GM12891 (cell line): Measurements from ENCODE around the gene MYLK4.

ENCODE experiments used
- DNase-seq: peaks from one replicate; pipeline ENCODE4 v3.0.0; 2011; ENCODE audit warnings: low spot score; ENCODE audit not compliant: insufficient read length
- FAIRE-seq: peaks from 2 replicates; lab custom pipeline; 2011; peaks lifted over from hg19 to GRCh38; lab: Jason Lieb, UNC
- PAX5 ChIP-seq: IDR thresholded peaks from 2 replicates; pipeline ENCODE4 v1.6.1; 2011; ENCODE audit warnings: low read length, moderate library complexity, mild to moderate bottlenecking; ENCODE audit not compliant: insufficient read depth, severe bottlenecking
- POLR2A ChIP-seq: IDR thresholded peaks from 2 replicates; pipeline ENCODE4 v1.6.1; 2011; ENCODE audit warnings: low read depth, low read length, control low read depth
- POLR2AphosphoS5 ChIP-seq: IDR thresholded peaks from 2 replicates; pipeline ENCODE4 v1.6.1; 2011; ENCODE audit warnings: low read depth, low read length, control low read depth
- POU2F2 ChIP-seq: IDR thresholded peaks from 2 replicates; pipeline ENCODE4 v1.6.1; 2011; ENCODE audit warnings: low read depth, mild to moderate bottlenecking, control low read depth, low read length, moderate library complexity
- SPI1 ChIP-seq: IDR thresholded peaks from 2 replicates; pipeline ENCODE4 v1.6.1; 2011; ENCODE audit warnings: low read depth, low read length, control low read depth
- TAF1 ChIP-seq: IDR thresholded peaks from 2 replicates; pipeline ENCODE4 v1.6.1; 2011; ENCODE audit warnings: low read depth, low read length, control low read depth

The MYLK4 gene

DNA sequence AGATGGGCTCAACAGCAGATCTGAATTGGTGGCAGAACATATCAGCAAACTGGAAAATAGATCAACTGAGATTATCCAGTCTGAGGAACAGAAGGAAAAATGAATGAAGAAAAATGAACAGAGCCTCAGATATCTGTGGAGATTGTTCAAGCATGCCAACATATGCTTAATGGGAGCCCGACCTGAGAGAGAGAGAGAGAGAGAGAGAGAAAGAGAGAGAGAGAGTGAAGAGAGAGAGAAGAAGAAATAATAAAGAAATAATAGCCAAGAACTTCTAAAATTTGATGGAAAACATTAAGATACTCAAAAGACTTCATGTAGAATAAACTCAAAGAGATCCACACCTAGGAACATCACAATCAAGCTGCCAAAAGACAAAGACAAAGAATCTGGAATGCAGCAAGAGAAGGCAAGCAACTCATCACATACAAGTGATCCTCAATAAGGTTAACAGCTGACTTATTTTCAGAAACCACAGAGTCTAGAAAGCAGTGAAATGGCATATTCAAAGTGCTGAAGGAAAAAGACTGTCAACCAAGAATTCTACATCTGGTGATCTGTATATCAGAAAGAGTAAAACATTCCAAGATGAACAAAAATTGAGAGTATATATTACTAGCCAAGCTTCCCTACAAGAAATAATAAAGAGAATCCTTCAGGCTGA is 97.2 kb downstream of the MYLK4 start:
- FAIRE-seq (no peak), DNase-seq (no peak)
- TF ChIP-seq PAX5: no peak
- no peak for TF ChIP-seq SPI1

DNA sequence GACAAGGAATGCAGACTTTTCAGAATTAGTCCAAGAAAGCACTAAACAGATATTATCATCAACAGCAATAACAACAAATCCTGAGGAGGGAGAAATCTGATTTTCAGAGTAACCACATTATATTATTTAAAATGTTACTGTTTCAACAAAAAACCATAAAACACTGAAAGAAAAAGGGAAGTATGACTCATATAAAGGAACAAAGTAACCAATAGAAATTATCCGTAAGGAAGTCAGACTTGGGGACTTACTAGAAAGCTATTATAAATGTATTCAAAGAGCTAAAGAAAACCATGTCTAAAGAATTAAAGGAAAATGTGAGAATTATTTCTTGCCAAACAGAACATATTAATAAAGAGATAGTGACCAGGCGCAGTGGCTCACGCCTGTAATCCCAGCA is 98.1 kb downstream of the MYLK4 start:
- FAIRE-seq: no peak
- TF ChIP-seq POU2F2 (no peak), POLR2AphosphoS5 (no peak), SPI1 (no peak), POLR2A (no peak), TAF1 (no peak), PAX5 (no peak)
- no peak for DNase-seq

DNA sequence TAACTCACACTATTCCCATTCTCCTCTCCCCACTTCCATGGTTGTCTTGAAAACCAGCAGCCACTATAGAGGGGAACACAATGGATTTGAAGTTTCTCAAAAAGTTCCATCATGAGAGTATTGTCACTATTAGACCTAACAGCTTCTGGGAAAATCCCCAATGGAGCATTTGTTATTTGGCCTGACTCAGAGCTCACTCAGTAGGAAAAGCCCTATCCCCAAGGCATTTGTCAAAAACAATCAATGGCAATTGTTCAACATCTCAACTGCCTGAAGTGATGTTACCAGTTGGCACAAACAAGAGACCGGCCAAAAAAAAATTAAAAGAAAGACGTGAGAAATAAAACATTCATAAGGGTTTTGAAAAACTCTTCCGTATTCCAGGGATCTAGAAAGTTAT is 98.8 kb downstream of the MYLK4 start:
- FAIRE-seq: no peak
- no peak for DNase-seq
- no peak for TF ChIP-seq PAX5
- TF ChIP-seq POU2F2: no peak
- no peak for TF ChIP-seq POLR2A
- no peak for TF ChIP-seq POLR2AphosphoS5
- TF ChIP-seq SPI1: no peak
- TF ChIP-seq TAF1: no peak

DNA sequence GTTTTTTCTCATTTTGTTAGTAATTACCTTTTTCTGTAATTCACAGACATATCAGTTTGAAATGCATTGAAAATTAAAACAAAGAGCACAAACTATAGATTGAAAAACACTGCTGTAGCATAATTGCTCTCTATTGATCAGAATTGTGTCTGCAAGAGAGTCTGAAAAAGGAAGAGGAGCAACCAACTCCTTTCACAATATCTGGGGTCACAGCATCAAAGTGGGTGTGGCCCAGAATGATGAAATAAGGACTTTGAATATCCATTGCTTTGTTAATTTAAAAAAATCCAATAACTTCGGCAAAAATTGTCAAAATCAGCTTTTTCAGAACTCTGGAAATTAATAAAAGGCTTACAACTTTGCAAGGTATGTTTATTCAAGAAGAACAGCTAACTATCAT is 99.2 kb downstream of the MYLK4 start:
- no peak for DNase-seq
- no peak for FAIRE-seq
- TF ChIP-seq TAF1: no peak
- TF ChIP-seq POLR2AphosphoS5: no peak
- TF ChIP-seq PAX5: no peak
- no peak for TF ChIP-seq POLR2A
- no peak for TF ChIP-seq POU2F2
- TF ChIP-seq SPI1: no peak

DNA sequence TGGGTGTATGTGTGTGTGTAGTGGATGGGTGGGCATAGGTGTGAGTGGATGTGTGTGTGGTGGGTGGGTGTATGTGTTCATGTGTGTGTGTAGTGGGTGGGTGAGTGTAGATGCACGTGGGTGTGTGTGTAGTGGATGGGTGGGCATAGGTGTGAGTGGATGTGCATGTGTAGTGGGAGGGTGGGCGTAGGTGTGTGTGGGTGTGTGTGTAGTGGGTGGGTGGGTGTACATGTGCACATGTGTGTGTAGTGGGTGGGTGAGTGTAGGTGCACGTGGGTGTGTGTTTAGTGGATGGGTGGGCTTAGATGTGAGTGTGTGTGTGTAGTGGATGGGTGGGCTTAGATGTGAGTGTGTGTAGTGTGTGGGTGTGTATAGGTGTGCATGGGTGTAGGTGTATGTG is 104.4 kb downstream of the MYLK4 start:
- no peak for DNase-seq
- FAIRE-seq: peak; percentile 68
- TF ChIP-seq TAF1 (no peak), POLR2A (no peak), SPI1 (no peak), PAX5 (no peak), POLR2AphosphoS5 (no peak), POU2F2 (no peak)

DNA sequence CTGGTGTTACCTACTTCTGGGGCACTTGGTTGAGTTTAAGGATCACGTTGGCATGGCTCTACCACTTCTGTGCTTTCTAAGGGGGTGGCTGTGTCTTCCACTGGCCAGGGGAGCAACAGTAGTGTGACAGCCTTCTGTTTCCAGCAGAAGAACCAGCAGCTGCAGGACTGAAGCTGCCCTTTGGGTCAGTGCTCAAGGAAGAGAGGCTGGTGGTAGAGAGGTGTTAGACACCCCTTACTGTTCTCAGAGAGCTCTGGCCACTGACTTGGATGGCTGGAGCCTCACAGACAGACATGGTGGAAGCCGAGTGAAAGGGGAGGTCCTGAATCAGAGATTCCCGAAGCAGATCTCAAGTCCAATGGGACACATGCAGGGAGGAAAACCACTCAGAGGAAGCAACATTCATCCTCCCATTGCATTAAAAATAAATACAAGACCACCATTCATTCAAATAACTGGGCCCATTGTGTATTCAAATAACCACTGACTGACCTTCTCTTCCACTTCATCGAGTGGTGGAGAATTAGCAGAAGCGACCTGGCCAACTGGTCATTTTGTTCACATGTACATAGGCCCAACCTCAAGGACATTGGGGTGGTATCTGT is 106.7 kb downstream of the MYLK4 start:
- TF ChIP-seq TAF1 (no peak), POU2F2 (no peak), SPI1 (no peak), POLR2A (no peak), POLR2AphosphoS5 (no peak), PAX5 (no peak)
- DNase-seq (no peak), FAIRE-seq (no peak)

DNA sequence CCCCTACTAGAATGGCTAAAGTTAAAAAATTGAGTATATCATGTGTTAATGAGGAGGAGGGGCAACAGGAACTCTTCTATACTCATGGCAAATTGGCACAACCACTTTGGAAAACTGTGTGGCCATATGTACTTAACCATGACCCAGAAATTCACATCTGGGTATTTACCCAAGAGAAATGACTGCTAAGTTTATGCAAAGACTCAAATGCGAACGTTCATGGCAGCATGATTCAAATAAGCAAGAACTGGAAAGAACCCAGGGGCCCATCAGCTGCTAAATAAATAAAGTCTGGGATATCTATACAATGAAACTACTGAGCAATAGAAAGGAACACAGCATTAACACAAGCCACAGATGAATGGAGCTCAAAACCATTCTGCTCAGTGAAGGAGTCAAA is 107.6 kb downstream of the MYLK4 start:
- TF ChIP-seq POLR2AphosphoS5 (no peak), SPI1 (no peak), POU2F2 (no peak), POLR2A (no peak), TAF1 (no peak), PAX5 (no peak)
- FAIRE-seq: peak; percentile 16
- DNase-seq: no peak

DNA sequence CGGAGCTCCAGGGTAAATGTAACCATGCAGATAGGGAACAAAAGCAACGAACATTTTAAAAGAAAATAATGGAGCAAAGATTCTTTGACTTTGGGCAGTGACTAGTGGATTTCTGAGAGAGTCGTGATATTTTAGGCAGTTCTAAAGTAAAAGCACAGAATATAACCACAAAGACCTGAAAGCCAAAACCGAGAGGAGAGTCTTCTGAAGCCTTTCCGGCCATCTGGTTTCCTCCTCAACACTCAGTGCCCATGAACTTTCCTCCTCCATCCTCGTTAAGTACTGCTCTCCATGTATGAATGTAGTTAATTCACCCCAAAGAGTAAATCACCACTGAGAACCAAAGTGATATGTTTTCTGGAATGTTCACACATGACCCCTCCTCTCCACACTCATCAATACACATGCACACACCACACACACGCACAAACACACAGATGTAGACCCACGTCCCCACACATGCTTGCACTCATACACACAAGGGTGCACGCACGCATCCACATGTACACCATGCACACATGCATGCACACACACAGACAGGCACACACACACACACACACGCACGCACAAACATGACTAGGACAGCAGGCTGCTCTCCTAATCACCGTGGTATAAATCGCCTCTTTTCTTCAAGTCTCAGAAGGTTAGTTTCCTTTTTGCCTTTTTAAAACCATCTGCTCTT is 109.5 kb downstream of the MYLK4 start:
- DNase-seq (peak; percentile 41), FAIRE-seq (peak; percentile 87)
- TF ChIP-seq POU2F2: no peak
- TF ChIP-seq PAX5: no peak
- no peak for TF ChIP-seq POLR2AphosphoS5
- TF ChIP-seq TAF1: no peak
- TF ChIP-seq POLR2A: no peak
- TF ChIP-seq SPI1: no peak

DNA sequence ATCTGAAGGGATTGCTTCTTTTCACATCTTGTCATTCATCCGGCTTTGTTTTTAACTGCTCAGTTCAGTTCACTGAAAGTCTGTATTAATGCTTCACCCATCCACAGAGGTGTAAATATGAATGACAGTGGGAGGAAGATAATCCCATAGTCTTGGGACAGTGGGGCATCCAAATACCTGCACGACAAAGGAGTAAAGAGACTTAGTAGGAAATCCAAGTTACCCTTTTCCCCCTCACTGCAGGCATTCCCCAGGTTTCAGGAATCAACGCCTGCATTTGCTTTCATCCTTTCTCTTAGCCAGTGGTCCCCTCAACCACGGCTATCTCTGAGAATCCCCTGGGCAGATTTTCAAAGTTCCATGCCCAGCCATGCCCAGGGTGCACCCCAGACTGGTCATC is 110.2 kb downstream of the MYLK4 start:
- no peak for TF ChIP-seq POU2F2
- TF ChIP-seq PAX5: no peak
- TF ChIP-seq TAF1: no peak
- FAIRE-seq: peak; percentile 72
- no peak for DNase-seq

DNA sequence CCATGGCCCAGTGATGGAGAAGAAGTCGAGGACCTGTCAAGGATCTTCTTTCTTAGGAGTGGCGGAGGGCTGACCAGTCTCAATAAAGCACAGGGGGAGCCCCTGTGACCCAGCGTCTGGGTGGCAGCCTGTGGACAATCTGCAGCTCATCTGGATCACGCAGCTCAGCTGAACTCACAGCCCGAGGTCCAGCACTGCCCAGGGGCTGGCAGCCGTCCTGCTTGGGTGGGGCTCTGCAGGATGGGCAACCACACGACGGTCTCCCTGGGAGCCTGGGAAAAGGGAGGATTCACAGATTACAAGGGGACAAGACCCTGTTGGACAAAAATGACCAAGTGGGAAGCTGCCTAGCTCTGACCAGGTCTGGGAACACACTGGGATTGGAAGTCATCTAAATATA is 110.8 kb downstream of the MYLK4 start:
- DNase-seq (no peak), FAIRE-seq (no peak)
- no peak for TF ChIP-seq POU2F2
- TF ChIP-seq POLR2A: no peak
- no peak for TF ChIP-seq SPI1
- no peak for TF ChIP-seq POLR2AphosphoS5
- TF ChIP-seq PAX5: no peak
- no peak for TF ChIP-seq TAF1
